Stimulated activated CD8-positive, alpha-beta memory T cell treated with anti-CD3 and anti-CD28 coated beads, Interleukin-2, amount 100 ng/mL, for 48 hours (primary cell): ENCODE data around the gene NTS.

ENCODE experiments used
- DNase-seq, 2 donors: peaks; one replicate each; pipeline ENCODE4 v3.0.0-alpha.2; 2020; ENCODE audit warnings: low read depth in 2 of 2

The NTS gene, protein sequence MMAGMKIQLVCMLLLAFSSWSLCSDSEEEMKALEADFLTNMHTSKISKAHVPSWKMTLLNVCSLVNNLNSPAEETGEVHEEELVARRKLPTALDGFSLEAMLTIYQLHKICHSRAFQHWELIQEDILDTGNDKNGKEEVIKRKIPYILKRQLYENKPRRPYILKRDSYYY

DNA sequence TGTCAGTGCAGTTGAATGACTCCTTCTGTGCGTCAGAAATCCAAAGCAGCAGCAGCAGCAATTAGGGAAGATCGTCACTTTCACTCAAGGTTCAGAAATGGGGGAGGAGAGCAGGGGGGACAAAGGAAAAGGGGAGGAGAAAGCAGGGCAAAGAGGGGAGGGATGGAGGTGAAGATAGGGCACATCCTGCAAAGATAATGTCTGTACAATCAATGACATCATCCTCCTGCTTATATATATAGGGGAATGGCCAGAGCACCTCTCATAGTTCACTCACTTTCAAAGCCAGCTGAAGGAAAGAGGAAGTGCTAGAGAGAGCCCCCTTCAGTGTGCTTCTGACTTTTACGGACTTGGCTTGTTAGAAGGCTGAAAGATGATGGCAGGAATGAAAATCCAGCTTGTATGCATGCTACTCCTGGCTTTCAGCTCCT lies at the start of gene NTS:
NTS (plus strand) TSS at position 265 of the 431 bp plus-strand sequence; CDS start at position 374, 109 bp downstream.
- DNase-seq = no peak

DNA sequence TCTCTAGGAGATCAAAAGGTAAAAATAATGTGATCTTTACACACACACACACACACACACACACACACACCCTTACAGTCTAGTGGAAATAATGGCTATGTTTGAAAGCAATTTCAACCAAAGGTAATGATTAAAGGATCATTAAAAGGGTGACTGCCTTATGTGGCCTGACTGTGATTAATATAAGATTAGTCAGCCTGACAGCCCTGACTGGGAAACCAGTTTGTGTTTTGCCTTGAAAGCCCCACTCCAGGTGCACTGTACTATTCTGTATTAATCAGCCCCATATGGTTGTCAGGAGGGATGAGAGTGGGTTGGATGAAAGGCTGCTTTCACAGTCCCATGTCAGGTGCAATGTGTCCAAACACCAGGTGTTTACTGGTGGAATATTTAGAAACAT lies 48.3 kb upstream of the NTS start:
- DNase-seq = no peak

DNA sequence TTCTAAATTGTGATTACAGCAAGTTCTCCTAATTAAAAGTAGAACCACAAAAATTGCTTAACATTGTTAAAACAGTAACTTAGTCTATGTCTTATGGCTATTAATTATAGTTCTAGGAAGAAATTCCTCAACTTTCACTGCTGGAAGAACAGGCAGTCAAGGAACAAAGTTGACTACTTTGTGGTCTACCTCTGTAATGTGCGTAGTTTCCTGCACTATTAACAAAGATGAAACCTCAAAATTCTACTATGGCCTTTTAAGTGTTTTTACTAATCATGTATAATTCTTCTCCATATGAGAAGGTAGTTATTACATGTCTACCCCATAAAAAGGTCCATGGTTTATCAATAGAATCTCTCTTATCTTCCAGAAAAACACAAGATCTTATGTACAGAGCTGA lies 45.5 kb upstream of the NTS start:
- DNase-seq = no peak

DNA sequence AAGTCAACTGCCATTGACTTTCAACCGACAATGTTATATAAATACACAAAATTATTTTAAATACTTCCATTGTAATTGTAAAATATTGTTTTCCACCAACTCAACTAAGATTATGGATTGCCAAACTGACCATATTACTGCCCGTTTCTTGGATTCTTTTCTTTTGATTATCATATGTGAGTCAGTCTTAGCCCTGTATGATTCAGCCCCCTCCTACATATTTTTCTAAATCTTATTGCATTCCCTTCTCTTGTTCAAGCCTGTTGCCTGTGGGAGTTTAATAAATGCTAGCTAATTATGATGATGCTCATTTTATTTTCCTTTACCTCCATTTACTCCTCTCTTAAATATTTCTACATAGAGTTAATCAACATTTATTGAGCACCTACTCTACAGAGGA lies 44.7 kb upstream of the NTS start:
- DNase-seq = no peak

DNA sequence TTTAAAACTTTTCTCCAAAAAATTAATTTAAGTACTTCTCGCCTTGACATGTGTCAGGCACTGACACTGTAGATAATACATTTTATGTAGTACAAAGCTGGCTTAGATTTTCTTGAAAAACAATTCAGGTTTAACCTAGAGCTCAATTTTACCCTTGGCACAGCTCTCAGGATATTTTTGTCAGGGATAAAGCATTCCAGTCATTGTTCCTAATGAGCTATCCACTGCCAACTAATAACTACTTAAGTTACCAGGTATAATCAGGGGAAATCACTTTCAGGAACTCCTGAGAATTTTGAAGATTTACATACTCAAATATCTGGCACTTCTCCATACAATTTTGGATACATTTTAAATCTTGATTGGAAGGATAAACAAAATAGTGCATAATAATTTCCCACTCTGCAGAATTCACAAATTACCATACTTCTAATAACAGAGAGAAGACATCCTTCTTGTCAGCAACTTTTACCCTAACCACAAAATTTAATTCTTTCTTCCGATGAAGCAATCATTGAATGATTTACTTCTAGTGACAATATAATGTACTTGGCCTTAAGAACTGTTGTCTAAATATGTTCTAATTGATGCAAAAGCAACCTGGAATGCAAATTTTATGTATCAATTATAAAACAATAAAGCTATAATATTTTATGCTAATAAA lies 42.6 kb upstream of the NTS start:
- no peak for DNase-seq

DNA sequence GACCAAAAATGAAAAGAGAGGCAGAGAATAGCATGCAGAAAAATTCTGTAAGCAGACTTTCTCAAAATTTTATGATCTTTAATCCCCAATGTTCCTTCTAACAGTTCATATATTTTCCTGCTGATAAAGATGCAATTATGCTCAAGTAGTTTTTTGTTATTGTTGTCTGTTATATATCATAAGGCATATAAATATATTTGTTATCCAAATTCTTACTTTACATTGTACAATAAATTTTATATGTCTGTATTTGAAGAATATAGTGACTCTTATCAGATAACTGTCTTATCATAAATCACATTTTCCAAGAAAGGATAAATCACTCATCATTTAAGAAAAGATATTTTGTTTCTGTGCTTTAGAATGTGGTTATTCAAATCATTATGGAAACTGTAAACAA lies 40.5 kb upstream of the NTS start:
- DNase-seq = no peak

DNA sequence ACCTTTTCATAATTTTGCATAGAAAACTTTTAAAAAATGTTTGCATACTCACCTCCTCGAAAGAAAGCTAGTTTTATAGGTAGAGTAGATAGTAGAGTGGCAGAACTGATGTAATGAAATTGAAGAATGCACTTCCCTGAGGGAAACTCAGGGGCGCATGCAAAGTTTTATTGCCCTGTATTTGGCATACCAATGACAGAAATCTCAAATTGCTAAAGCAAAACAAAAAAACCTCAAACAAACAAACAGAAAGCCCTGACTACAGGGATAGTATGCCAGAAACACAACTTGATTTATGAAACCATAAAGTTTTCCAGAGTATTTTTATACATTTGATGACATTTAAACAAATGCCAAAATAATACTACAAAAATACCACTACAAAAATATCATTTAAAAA lies 39.7 kb upstream of the NTS start:
- no peak for DNase-seq

DNA sequence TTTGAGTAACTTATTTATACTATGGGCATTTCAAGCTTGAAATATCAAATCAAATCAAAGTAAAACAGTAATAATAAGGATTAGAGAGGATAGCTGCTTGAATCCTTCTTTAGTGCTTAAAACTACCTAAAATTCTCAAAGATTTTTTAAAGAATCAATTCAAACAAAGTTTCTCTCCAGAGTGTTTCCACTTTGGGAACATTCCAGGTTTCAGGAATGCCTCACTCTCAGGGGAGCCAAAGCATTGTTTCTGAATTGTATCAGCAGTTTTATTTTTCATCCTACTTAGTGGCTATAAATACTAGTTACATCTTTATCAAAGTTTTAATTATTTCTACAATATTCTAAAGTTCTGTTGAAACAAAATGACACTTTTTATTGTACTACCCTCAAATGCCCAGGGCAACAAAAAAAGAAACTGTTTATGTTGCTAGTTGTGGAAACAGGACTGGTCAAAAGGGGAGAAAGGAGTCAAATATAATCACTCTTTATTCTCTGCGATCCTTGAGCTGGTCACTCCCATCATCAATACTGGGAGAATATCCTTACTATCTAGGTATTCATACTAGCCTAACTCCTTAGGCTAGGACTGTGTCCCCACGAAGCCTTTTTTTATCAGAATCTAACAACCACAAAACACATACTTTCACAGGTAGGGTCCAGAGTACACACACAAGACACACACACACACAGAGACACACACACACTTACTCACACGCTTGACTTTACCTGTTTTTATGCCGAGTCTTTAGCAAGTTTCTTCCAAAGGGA lies 38.5 kb upstream of the NTS start:
- DNase-seq = no peak

DNA sequence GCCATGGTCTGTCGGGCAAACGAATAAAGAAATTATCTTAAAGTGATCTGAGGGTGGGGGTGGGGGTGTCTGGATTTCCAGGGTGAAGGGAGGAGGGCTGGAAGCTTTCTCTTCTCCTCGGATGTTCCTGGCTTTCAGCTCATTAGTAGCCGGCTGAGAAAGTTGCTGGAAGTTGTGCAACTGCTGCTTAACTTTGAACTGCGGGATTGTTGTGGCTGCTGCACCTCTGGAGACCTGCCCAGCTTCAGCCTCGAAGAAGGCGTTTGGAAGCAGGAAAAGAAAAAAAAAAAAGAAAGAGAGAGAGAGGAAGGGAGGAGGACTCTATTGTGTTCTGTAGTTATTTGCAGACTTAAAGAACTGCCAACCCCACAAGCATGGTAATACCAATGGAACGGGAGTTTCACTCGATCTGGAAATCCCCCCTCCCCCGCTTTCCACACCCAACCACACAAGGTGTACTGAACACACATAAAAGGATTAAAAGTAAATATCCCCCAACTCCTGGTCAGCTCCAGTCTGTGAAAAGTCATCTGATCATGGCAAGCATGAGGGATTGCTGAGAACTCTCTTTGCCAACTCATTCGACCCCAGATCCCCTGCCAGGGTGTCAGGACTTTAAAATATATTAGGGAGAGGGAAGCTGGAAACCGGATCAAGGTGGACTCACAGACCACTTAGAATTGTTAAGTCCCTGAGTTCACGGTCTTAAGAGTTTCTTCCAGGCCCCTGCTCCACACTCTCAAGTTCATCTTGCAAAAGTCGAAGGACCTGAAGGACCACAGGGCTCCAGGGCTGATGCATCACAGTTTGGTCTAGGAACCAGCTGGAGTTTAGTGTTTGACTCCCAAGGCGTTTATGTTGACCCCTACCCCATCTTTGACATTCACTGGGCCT lies 37.7 kb upstream of the NTS start, which contains the start of gene RASSF9:
RASSF9 (minus strand) TSS at position 213 of the 894 bp plus-strand sequence; CDS start at position 5, 208 bp downstream.
- no peak for DNase-seq

DNA sequence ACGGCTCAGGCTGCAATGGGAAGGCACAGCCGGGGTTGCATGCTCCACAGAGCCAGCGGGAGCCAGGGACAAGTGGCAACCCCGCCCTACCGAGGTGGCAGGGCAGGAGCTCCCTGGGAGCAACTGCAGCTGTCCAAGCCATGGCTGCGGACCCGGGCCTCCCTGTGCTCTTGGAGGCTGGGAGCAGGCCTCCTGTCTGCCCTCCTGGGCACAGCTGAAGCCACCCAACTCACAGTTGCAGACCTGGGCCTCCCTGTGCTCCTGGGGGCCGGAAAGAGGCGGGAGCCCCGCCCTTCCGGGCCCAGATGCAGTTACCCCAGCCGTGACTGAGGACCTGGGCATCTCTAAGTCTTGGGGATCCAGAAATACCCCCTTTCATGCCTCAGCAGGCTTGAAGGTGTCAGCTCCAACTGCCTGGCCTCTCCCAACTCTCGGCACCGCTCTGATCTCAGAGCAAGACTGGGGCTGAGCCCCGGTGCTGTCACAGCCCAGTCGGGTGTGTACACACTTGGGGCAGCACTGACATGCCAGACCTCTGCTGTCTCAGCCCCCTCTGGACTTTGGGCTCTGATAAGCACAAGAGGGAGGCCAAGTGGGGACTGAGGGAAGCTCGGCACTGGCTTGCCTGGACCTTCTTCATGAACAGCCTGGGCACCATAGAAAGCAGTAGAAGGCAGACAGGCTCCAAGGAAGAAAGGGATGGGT lies 30.3 kb upstream of the NTS start:
- no peak for DNase-seq

DNA sequence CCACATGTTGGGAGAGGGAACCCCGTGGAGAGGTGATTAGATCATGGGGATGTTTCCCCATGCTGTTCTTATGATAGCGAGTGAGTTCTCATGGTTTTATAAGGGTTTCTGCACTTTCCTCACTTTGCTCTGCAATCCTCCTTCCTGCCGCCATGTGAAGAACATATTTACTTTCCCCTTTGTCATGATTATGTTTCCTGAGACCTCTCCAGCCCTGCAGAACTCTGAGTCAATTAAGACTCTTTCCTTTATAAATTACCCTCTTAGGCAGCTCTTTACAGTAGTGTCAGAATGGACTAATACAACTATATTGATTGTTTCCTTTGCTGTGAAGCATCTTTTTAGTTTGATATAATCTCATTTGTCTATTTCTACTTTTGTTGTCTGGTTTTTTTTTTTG lies 24.8 kb upstream of the NTS start:
- DNase-seq = no peak

DNA sequence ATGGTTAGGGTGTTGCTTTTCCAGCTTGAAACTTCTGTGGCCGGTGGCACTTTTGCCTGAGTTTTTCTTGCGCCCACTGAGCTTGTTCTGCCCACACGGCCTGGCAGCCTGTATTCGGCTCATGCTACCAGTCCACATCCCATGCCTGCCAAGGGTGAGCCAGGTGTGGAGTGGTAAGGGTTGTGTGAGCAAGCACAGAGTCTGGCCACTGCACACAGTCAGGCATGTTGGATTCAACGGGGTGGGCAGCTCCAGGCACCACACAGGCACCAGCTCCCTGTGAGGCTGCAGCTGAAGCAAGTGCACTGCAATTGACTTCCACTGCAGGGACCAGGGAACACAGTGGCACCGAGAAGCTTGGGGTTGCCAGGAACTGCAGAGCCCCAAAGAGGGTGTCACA lies 18.8 kb upstream of the NTS start:
- no peak for DNase-seq

DNA sequence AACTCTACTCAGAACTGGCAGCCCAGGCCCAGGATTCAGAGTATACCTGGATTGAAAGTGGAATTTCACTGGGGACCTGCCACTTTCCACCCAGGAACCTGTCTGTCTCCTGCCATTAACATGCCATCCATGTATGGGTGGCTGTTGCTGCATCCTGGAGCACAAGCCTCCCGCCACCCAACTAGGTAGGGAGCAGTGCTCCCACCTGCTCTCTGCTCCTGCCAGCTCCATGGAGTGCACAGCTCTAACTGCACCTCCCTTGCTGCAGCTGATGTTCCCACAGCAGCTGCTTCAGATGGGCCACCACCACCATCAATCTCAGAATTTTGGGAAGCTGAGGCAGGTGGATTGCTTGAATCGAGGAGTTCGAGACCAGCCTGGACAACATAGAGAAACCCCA lies 17.1 kb upstream of the NTS start:
- DNase-seq = no peak

DNA sequence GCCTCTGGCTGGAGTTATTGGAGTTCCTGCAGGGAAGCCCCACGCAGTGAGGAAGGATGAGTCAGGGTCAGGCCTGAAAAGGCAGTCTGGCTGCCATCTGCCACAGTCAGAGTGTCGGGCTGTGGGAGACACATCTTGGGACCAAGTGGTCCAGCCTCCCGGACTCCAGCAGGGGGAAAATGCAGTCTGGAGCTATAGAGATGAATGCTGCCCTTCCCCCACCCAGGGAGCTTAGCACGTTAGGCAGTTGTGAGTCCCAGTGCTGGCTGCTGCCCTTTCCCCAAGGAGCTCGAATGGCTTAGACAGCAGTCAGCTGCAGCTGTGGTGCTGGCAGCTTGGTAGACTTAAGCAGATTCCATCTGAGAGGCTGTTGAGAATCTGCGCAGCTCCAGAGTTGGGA lies 8.2 kb upstream of the NTS start:
- no peak for DNase-seq

DNA sequence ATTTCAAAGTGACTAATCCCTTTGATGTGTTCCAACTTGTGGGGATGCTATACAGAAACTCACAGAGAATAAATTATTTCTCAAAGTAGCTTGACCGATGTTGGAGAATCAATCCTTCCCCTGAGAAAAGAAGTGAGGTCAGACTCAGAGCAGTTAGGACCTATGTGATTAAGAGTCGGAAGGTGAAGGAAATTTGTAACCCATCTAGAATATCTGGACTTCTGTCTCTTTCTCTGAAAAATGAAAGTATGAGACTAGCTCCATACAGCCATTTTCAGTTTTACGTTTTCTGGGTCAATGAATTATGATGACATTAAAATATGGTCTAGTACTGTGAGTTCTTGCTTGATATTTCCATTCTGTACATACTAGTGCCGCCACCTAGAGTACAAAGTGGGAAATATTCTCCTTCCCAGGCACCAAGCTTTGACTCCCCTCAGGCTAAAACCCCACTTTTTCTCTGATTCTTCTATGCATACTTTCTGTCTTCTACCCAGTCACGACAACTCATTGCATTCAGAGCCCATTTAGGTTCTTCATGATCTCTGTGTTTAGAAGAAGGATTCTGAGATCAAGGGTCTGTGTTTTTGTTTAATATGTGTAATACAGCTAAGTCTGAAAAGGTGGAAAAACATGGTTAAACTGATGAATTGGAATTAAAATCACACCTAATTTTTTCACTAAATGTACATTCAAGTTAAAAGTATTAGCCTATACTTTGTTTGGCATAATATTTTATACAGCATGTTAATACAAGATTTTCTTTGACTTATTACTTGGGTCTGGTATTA lies 6.9 kb upstream of the NTS start:
- DNase-seq = no peak

DNA sequence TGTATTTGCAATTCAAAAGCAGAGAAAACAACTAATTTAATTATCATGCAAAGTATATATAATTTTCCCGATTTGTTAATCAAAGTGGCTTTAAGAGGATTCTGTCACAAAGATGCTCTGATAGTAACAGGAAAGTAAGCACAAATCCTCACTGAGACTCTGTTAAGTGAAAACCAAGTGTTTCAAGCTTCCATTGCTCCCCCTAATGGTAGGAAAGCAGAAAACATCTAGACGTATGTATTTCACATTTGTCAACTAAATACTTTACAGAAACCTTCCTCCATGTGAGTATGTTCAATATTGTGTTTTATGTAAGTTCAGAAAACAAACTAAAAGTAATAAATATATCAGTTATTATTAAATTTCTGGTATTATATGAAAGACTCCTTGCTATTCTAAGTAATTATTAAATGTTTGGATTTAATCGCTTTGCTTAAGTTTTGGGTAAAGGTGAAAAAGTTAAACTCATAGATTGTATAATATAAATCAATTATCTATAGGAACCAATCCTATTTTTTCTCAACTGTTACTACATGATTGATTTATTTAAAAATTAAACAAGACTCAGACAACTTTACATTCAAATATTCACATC lies 1.5 kb upstream of the NTS start:
- DNase-seq = no peak

DNA sequence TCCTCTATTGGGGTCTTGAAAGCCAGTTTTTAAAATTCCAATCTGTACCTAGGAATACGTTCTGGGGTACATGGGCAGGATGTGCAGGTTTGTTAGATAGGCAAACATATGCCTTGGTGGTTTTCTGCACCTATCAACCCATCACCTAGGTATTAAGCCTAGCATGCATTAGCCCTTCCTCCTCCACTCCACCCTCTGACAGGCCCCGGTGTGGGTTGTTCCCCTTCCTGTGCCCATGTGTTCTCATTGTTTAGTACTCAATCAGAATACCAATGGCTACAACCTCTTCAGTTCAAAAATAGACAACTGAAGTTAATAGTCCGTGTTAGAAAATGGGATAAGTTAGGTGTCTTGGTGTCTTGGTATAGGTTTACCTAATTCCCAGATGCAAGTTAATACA lies 3.4 kb downstream of the NTS start:
- DNase-seq = no peak

DNA sequence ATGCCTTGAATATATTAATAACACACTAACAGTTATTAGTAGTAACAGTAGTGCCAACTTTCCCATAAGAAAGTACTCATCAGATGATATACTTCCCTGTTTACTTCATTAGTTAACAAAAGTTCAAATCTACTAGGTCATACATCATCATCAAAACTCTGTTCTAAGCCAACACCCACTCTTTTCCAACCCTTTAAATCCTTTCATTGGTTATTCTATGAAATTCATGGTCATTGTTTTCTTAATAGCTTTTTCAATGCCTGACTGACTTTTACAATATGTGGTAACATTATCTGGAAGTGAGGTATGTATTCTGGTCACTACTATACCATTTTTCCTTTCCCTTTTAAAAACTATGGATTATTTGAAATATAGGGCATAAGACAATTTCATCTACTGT lies 9.7 kb downstream of the NTS start:
- DNase-seq = no peak

DNA sequence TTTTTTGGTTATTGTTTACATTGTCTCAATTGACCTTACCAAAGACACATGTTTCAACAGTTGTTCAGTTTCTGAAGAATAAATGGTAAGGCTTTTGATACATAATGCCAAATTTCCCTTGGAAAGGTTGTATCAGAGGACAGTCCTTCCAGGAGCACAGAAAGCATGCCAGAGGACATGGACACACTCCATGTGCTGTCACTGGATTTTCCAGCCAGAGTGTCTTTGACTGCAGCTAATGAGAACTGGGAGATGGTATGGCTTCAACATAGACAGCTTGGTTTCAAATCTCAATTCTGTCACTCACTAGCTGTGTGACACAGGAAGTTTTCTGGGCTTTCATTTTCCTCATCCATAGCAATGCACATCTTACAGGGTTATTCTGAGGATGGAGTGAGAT lies 20.6 kb downstream of the NTS start:
- DNase-seq = no peak

DNA sequence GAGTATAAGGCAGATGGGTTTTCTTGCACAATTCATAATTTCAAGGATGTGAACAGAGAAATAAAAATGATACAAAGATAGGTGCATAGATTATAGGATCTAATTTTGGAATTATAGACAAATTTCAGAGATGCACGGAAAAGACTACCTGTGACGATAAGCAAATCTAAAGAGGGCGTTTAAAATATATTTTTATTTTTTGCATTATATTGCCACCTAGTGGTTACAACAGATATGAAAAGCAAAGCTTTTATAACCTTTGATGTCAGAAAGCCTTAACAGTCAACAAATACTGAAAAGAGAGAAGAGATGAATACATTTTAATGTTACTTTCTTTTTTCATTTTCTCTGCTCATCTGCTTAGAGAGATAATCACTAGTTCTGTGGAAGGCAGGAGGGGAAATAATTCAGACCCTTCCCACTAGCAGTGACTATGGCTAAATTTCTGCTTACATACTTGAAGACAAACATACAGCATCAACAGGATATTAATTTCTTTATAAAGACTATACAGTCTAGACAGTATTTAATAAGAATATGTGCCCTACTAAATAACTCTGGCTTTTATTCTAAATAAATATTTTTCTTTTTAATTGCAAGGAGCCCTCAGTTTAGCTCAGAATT lies 46.3 kb downstream of the NTS start:
- DNase-seq = no peak
